Fibroblast of the aortic adventitia (primary cell): ENCODE results near the gene PPT2. TPM values are rescaled to one million over a fixed set of nuclear protein-coding genes. Genes with fewer than 3 reads are reported as not detected.

Source experiments
- DNase-seq: peaks from one replicate; pipeline ENCODE4 v3.0.0-alpha.2; 2010; ENCODE audit warnings: low read depth
- H3K4me3 ChIP-seq: 2 replicates; pipeline ENCODE4 v1.5.1; 2011; ENCODE audit warnings: low read depth, mild to moderate bottlenecking, control low read depth, low read length, moderate library complexity
- CTCF ChIP-seq: IDR thresholded peaks from 2 replicates; pipeline ENCODE4 v1.5.1; 2011; ENCODE audit warnings: mild to moderate bottlenecking, low read length, control low read depth, inconsistent platforms; ENCODE audit not compliant: insufficient read depth
- total RNA-seq: library from RNA; depleted of rRNA; stranded (reverse); fragments of >200 nt; gene quantifications from 2 replicates; pipeline ENCODE4 v1.2.3, GENCODE V29; 2012; ENCODE audit warnings: low replicate concordance

The PPT2 gene
- total RNA-seq, 1 donor = 30.2 TPM

GRCh38 chr6:32170294-32170693 lies 16.4 kb downstream of the PPT2 start:
- TF ChIP-seq CTCF = no peak
- H3K4me3 ChIP-seq = no peak overlapping the region
- no peak for DNase-seq

- H3K4me3 ChIP-seq = no peak overlapping the region
- DNase-seq = no peak
- TF ChIP-seq CTCF = no peak
These were observed 17.3 kb downstream of the PPT2 start for GRCh38 chr6:32171234-32171633.

- no peak overlapping the region for H3K4me3 ChIP-seq
- no peak for TF ChIP-seq CTCF
- DNase-seq = no peak
These were observed 19.2 kb downstream of the PPT2 start for GRCh38 chr6:32173051-32173727.

GRCh38 chr6:32174416-32174815 lies 20.5 kb downstream of the PPT2 start:
- no peak for DNase-seq
- H3K4me3 ChIP-seq = peak overlapping the region; percentile 94
- TF ChIP-seq CTCF = no peak

GRCh38 chr6:32175322-32175710 lies 21.4 kb downstream of the PPT2 start:
- peak overlapping the region; percentile 94 for H3K4me3 ChIP-seq
- no peak for TF ChIP-seq CTCF
- DNase-seq = no peak

DNA sequence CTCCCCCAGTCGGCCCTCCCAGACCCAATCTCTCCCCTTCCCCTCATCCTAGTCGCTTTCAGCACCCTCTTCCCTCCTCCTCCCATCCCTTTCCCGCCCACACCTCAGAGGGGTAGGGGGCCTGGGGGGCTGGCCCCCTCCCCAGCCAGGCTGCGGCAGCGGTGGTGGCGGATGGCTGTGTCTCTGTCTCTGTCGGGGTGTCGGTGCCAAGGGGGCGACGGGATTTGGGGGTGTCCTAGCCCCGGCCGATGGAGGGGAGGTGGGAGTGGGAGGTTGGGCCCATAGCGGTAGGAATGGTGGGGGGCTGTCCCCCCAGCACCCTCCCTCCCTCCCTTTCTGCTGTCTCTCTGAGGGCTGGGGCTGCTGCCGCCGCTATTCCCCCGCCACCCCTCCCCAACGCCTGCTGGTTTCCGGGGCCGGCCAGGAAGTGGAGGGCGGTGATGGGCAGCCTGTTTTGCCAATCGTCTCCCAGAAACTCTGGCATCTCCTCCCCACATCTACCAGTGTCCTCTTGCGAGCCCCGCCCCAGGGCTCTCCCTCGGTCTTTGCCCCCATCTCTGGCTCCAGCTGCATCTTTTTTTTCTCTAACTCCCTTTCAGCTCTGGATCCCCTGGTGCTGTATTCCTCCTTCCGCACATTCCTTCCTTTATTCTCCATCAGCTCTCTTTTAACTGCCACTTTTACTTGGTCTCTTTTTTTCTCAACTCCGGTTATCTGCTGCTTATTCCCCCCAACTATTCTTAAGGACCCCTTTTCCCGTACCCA lies 22.0 kb downstream of the PPT2 start, which contains the start of gene AGPAT1:
TSS of gene AGPAT1 (minus strand) at position 374 of the 765 bp plus-strand sequence. CDS start 4,588 bp downstream, outside the sequence.
- TF ChIP-seq CTCF = no peak
- DNase-seq = peak; percentile 98
- H3K4me3 ChIP-seq = peak within 1 kb of the TSS; percentile 94
